CD4-positive, alpha-beta T cell treated with Interleukin-17A for 1 hour (primary cell): Measurements from ENCODE around the gene TEDC1.

Experiments
- DNase-seq: peaks from one replicate; pipeline ENCODE4 v3.0.0-alpha.2; 2020

TEDC1 gene

DNA sequence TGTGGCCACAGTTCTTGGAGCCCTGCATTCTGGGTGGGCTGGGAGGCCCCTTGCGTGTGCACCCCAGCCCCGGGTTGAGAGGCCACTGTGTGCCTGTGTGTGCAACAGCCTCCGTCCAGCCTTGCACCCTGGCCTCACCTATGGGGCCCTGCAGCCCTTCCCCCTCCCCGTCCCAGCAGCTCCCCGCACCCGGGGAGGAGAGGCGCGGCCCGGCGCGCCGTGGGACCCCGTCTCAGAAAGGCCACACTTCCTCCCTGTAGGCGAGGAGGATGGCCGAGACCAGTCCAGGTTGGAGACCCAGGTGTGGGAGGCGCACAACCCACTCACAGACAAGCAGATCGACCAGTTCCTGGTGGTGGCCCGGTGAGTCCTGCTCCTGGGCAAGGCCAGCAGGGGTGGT is 33.0 kb upstream of the TEDC1 start:
- no peak for DNase-seq

DNA sequence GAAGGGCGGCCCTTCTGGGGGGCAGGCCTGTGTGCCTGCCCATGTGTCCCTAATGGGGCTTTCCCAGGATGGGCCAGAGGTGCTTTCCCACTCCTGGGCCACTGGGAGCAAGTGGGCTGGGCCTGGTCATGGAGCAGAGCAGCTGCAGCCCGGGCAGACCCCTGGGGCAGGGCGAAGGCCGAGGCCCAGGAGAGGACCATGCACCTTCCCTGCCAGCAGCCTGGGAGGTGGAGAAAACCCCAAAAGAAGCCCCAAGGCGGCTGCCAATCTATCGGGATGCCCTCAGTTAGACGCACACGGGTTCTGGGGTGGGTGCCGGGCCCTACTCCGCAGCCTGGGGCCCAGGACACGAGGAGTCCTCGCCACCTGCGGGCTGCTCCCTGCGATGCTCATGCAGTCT is 32.5 kb upstream of the TEDC1 start:
- no peak for DNase-seq

DNA sequence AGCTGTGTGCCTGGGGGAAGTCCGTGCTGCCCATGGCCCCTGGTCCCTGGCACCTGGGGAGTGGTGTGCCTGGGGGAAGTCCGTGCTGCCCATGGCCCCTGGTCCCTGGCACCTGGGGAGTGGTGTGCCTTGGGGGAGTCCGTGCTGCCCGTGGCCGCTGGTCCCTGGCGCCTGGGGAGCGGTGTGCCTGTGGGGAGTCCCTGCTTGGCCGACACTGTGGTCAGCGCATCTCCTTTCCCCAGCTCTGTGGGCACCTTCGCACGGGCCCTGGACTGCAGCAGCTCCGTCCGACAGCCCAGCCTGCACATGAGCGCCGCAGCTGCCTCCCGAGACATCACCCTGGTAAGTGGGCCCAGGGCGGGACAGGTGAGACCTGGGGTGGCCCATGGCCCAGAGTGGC is 30.9 kb upstream of the TEDC1 start:
- no peak for DNase-seq

DNA sequence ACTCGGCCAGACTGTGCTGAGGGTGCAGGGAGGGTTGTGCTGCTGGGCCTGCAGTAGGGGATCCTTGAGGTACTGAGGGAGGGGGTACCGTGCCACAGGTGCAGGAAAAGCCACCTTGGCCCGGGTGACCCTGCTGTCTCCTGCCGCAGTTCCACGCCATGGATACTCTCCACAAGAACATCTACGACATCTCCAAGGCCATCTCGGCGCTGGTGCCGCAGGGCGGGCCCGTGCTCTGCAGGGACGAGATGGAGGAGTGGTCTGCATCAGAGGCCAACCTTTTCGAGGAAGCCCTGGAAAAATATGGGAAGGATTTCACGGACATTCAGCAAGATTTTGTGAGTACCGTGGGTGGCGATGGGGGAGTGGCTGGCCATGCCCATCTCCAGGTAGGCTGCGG is 30.4 kb upstream of the TEDC1 start:
- DNase-seq, result no peak

DNA sequence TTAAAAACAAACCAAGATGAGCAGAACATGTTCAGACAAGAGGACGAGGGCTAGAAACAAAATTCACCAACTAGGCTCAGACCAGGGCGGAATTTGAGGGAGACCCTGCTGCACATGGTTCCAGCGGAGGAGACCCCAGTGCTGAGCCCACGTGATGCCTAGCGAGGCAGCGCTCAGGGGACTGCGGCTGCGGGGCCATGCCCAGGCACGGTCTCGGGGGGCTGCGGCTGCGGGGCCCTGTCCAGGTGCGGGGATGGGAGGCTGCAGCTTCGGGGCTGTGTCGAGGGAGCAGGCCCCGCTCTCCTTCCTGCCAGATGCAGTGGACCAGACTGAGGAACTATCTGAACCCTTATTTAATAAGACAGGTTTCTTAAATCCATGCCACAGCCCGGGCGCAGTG is 29.1 kb upstream of the TEDC1 start:
- DNase-seq, result no peak

DNA sequence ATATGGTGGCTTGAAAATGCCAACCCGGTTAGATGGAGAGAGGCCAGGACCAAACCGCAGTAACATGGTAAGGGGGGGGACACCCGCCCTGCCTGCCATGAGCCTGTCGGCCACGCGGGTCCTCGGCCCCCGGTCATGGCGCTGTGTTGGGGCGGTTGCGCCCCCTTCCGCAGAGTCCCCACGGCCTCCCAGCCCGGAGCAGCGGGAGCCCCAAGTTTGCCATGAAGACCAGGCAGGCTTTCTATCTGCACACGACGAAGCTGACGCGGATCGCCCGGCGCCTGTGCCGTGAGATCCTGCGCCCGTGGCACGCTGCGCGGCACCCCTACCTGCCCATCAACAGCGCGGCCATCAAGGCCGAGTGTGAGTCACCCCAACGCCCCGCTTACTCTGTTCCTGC is 26.5 kb upstream of the TEDC1 start:
- DNase-seq, result no peak

DNA sequence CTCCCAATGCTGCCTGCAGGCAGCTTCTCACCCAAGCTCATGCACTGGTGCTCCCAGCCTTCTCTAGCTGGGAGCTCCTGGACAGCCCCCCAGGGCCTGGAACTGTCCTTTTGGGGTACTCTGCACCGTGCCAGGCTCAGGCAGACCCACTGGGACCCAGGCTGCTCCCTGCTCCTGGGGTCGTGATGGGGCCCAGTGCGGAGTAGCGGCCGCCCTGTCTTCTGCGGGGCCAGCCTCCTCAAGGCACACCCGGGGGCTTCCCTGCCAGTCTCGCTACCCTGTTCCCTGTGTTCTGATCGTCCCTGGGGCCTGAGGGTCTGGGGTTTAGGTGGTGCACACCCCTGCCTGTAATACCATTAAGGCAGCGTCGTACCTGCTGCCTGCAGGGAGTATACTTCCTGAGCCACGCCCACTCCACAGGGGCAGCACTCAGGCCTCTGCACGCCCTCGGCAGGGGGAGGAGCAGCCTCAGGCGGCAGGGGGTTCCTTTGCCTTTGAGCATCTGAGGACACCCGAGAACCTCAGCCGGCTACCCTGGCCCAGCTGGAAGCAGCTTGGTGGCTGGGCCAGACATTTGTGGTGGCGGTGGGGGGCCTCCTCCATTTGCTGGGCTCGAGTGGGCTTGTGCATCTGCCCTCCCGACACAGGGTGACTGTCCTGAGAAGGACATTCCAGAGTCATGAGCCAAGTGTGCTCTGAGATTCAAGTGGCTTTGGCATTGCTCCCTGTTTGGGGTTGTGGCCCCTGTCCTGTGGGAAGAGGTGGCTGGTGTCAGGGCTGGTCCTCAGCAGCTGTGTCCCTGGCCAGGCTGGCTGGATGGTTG is 25.6 kb upstream of the TEDC1 start:
- no peak for DNase-seq

DNA sequence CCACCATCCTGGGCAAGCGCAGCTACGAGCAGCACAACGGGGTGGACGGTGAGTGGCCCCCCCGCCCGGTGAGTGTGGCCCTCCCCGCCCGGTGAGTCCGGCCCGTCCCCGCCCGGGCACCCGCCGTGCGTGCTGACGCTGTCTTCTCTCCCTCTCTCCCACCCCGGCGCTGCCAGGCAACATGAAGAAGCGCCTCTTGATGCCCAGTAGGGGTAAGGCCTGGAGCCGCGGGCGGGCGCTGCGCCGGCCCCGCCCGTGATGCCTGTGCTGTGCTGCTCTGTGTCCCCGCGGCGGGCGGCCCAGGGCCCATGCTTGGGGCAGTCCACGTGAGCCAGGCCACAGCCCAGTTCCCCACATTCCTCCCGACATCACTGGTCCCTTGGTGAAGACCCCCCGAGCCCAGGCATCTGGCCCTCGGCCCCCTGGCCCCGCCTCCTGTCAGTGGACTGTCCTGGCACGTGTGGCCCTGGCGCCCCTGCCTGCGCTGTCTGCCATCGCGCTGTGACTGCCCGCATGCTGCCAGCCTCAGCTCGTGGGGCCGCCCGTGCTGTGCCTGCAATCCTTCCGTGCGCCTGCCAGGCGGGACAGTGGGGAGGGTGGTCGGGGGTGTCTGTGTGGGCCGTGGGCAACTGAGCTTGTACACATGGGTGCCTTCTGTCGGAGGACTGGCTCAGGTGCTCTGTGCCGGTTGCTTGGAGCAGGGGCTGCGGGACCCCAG is 24.4 kb upstream of the TEDC1 start:
- no peak for DNase-seq

DNA sequence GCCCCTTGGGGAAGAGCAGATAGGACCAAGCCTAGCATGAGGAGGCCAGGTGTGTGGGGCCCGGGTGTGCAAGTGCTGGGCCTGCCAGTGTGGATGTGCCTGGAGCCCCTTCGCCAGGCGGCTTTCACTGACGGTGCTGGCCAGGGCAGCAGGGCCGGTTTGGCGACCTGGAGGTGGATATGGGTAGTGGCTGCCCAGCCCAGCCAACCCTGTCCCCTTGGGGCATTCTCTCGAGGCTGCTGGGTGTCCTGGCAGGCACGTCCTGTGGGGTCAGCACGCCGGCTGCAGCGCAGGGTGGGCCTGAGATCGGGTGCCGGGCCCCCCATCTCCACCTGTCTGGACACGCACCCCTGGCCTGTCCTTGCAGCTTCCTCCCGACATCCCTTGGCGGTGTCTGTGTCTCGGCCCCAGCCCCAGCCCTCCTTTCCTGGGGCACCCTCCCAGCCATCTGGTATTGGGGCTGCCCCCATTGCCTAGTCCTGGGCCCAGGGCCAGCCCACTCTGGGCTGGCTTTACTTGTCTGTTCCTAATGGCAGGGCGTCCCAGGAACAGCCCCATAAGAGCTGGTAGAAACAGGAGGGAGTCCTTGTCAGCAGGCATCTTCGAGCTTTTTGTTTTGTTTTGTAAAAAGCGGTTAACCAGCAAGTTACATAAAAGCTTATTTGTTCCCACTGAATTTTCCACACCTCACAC is 23.7 kb upstream of the TEDC1 start:
- DNase-seq, result no peak

DNA sequence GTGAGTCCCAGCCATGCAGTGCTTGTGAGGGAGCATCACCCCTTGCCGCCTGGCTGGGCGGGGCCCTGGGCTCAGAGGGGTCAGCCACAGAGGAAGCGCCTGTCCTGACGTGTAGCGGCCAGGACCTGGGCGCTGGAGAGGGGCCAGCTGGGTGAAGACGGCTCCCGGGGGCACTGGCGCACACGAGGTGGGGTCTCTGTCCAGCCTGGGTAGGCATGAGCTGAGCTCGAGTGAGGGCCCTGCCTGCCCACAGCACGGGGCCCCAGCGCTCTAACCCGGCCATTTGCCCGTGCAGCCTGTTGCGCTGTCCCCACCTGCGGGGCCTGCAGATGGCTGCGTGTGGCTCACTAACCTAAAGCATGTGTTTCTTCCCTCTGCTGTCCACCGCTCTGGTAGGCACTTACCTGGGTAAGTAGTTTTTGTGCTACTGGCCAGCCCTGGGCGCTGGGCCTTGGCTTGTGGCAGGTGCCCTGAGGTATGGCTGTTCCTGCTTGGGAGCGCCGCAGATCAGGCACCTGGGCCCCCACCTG is 23.0 kb upstream of the TEDC1 start:
- no peak for DNase-seq

DNA sequence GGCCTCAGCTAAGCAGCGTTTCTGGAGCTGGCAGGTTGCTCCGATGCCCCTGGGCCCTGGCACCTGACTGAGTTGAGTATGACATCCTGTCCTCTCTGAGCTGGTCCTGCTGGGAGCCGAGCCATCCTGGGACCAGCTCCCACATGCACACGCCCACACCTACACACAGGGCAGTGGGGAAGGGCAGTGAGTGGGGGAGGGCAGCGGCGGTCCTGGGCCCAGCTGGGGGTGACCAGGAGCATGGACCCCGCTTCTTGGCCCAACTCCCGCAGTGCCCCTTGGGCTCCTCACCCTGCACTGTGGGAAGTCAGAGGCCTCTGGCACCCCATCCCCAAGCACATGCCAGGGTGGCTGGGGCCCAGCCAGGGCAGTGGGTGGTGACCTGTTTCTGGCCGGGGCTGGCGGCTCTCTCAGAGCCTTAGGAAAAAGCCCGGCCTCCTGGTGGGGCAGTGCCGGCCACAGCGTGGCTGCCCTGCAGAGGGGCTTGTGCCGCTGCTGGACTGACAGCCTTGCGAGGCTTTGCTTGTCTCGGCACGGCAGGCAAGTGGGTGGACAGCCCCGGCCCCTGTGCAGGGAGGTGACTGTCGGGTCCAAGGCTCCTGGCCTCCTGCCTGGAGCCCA is 22.3 kb upstream of the TEDC1 start:
- DNase-seq, result no peak

DNA sequence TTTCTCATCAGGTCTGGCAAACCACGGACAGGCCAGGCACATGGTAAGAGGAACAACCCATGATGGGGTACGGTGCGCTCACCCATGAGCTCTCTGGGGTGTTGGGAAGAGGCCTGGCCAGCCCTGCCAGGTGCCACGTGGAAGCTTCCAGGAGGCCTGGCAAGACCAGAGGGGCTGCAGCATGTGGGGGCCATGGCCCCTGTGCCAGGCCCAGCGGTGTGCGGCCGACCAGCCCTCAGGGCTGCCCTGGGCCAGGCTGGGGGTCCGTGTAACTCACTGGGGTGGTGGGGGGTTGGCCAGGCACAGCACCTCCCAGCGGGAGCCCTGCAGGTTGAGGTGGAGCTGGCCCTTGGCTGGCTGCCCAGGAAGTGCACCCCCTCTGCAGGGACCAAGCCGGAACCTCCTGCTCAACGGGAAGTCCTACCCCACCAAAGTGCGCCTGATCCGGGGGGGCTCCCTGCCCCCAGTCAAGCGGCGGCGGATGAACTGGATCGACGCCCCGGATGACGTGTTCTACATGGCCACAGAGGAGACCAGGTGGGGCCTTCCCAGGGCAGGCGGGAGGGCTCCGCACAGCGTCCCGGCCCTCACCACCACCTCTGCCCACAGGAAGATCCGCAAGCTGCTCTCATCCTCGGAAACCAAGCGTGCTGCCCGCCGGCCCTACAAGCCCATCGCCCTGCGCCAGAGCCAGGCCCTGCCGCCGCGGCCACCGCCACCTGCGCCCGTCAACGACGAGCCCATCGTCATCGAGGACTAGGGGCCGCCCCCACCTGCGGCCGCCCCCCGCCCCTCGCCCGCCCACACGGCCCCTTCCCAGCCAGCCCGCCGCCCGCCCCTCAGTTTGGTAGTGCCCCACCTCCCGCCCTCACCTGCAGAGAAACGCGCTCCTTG is 21.3 kb upstream of the TEDC1 start:
- DNase-seq, result no peak

DNA sequence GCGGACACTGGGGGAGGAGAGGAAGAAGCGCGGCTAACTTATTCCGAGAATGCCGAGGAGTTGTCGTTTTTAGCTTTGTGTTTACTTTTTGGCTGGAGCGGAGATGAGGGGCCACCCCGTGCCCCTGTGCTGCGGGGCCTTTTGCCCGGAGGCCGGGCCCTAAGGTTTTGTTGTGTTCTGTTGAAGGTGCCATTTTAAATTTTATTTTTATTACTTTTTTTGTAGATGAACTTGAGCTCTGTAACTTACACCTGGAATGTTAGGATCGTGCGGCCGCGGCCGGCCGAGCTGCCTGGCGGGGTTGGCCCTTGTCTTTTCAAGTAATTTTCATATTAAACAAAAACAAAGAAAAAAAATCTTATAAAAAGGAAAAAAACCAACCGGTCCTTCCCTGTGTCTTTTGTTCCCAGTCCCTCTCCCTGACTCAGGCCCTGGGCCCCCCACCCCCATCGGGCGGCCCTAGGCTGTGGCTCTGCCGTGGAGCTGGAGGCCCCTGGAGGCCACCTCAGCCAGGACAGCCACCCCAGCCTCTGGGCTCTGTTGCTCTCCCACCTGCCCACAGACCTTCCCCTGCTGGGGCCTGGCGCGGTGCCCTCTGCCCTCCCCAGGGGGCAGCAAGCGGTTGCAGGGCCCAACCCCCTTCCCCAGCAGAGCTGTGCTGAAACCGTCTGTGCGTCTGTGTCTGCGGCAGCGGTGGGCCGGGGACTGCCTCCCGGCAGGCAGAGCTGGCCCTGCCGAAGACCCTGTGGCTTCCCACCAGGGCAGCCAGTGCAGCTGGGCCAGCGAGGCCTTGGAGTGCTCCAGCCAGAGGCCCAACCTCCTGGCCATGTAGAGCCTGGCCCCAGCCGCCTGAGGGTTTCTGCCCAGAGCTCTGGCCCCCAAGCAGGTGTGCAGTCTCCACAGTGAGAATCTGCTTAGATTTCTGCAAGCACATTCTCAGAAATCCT is 20.4 kb upstream of the TEDC1 start:
- no peak for DNase-seq

DNA sequence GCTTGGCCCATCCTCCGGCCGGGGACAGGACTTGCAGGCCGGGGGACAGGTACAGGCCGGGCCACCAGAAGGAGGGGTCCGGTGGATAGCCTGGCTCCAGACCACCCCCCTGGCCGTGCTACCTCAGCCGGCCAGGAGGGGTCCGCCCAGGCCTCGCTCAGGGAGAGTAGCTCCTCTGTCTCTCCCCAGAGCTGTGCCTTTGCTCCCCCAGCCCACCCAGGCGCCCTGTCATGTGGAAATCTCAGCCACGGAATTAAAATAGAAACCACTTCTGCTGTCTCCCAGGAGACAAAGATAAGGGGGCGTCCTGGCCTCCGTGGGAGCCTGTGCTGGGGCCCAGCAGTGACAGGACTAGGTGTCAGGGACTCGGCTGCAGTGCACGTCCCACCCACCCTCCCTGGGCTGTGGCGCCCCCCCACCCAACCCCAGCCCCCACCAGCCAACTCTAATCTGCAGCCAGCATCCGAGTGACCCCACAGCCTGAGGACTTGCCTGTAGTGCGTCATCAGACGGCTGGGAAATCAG is 19.7 kb upstream of the TEDC1 start:
- no peak for DNase-seq

DNA sequence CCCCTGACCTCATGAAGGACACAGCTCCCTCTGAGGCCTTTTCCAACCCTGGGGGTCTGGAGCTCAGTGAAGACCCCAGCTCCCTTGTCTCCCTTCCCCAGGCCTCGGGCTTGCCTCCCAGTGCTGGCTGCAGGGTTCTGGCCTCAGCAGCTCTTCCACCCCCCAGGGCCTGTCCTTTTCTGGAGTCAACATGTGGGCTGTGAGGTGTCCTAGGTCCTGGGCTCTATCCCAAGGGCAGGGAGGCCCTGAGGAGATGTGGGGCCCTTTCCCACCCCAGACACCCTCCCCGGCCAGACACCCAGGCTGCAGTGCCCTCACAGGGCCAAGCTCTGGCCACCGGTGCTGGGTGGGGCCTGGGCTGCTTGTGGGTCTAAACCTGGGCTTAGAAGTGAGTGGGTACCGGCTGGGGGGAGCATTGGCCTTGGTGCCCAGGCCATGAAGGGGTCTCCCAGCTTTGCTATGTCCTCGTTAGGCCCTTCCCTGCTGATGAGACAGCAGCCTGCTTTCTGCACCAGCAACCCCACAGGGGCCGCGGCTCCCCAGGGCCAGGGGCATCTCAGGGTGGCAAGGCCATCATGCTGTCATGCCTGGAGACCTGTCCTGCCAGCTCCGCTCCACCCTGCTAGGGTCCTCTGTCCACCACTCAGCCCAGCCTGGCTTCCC is 19.1 kb upstream of the TEDC1 start:
- DNase-seq, result no peak

DNA sequence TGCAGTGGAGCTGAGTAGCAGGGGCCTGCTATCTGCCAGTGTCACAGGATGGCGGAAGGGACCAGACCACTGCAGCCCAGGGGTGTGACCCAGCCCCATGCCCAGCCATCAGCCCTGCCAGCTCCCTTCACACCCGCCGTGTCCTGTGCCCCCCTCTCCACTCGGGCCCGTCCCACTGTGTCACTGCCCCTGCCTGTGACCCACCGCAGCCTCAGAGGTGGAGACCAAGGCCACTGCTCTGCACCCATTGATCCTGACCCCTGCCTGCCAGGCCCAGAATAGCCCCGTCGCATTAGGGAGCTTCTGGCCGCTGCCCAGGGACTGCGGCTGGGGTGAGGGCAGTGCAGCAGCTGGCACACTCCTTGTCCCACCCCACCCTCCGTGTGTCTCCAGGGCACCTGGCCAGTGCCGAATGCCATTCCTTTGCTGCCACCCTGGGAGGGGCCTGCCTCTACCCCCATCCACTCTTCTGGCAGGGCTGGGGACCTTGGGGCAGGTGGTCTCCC is 18.5 kb upstream of the TEDC1 start:
- DNase-seq, result no peak

DNA sequence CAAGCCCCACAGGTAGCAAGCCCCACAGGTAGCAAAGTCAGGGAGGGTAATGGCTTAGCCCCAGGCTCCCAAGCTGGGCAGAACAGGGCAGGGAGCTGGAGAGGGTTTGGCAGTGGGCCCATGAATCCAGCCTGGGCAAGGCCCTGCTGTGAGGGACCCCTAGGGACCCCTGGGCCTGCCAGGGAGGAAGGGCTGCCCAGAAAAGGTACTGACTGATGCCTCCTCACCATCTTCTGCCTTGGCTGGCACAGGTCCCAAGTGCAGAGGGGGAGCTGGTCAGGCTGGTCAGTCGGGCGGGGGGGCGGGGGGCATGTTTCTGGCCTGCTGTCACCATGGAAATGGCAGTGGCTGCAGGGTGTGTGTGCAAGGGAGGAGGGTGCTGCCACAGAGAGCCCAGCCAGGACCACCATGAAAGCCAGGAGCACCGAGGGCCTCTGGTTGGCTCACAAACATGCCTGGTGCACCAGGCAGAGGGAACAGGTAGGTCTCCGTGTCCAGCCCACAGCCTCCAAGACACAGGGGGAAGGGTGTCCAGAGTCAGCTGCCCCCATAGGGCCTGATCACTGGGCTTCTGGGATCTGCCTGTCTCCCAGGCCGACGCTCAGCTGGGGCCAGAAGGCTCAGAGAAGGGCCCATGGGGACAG is 17.9 kb upstream of the TEDC1 start:
- no peak for DNase-seq

DNA sequence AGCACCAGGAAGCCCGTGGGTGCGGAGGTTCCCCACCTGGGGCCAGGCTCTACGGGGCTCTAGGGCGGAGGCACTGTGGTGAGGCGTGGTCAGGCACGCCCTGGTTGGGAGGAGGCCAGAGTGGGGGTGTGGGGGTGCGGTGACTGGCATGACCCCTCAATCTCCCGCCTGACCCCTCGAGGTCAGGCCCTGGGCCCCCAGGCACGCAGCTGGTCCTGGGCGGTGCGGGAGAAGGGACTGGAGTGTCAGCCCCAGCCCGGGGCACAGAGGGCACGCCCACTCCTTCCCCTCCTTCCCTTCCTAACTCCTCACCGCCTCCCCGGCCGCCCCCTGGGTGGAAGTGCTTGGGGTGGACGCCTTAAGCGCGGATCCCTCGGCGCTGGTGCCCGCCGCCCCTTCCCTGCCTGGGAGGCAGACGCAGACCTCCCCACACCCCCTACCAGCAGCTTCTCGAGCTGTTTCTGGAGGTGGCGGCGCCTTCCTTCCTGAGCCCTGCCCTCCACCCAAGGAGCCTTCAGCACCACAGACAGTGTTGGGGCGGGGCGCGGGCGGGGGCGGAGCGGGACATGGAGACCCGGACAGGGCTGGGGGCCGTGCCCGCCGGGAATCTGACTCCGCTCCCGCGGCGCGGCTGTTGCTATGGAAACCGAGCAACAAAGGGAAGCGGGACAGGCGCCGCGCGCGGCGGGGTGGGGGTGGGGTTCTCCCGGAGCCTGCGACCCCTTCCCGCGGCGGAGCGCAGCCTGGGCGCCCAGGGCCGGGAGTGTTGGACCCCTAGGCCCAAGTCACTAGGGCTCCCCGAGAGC is 17.2 kb upstream of the TEDC1 start:
- peak; percentile 85 for DNase-seq
